K562 (cell line): ENCODE measurements around the gene PLPP1. TPM values are rescaled to one million over a fixed set of nuclear protein-coding genes. Genes with fewer than 3 reads are reported as not detected.
A peak's percentile ranks its signal among the peaks of the same experiment; 100 is the strongest.

Experiments used
- ATAC-seq: fragments of 200-7000 bp; cut with Tn5 transposase; 3 replicates; pipeline ENCODE4 v1.9.1; 2020; ENCODE audit warnings: moderate library complexity
- BruUV-seq: library from RNA; stranded (reverse); fragments of 400-500 nt; replicated peaks from 2 replicates; lab custom pipeline; 2021; lab: Mats Ljungman, UMichigan
- CTCF ChIA-PET: fragments of 300-600 bp; formaldehyde crosslinking; extraction: SDS; loops from one replicate; lab custom pipeline; 2021; ENCODE audit warnings: low intra/inter-chr PET ratio; lab: Yijun Ruan, JAX
- POLR2A ChIA-PET: fragments of 300-600, 350-650 bp; sonication (Branson Sonifier 250); formaldehyde crosslinking; extraction: SDS; loops from one replicate; lab custom pipeline; 2021; ENCODE audit warnings: antibody characterized with exemption, inconsistent platforms; lab: Yijun Ruan, JAX
- DNase-seq, 4 experiments: peaks; one replicate each; pipeline versions ENCODE4 v3.0.0 to v3.0.0-alpha.2; 2011 to 2018; ENCODE audit warnings: low spot score in 3 of 4, mixed read lengths in 3 of 4; ENCODE audit errors: extremely low read depth in 1 of 4
- FAIRE-seq: peaks from 2 replicates; lab custom pipeline; 2011; peaks lifted over from hg19 to GRCh38; lab: Jason Lieb, UNC
- H2AFZ ChIP-seq: 2 replicates; pipeline ENCODE4 v1.6.0; 2011; ENCODE audit warnings: low read depth, low read length, control low read depth, inconsistent platforms
- H3K27ac ChIP-seq: fragments of 200-600 bp; 3 replicates; pipeline ENCODE4 v1.8.0; 2011; ENCODE audit warnings: low read depth, mild to moderate bottlenecking, control low read depth, inconsistent platforms, low read length, moderate library complexity, mixed read lengths; ENCODE audit errors: extremely low read depth
- H3K27me3 ChIP-seq, 2 experiments: fragments of 300-600 bp in 1 of 2; 2 replicates in 1 of 2; 3 replicates in 1 of 2; pipeline versions ENCODE4 v1.6.0 to v1.8.0; 2011; ENCODE audit warnings: inconsistent platforms in 2 of 2, low read length in 2 of 2, mild to moderate bottlenecking in 1 of 2, mixed read lengths in 1 of 2, moderate library complexity in 1 of 2; ENCODE audit not compliant: control insufficient read depth in 2 of 2, insufficient read depth in 2 of 2
- H3K36me3 ChIP-seq: fragments of 300-600 bp; 3 replicates; pipeline ENCODE4 v1.8.0; 2011; ENCODE audit warnings: mild to moderate bottlenecking, low read length, inconsistent platforms; ENCODE audit not compliant: control insufficient read depth, insufficient read depth
- H3K4me1 ChIP-seq, 2 experiments: fragments of 200-600 bp in 1 of 2; replicated peaks in 1 of 2; 2 replicates in 1 of 2; 3 replicates in 1 of 2; pipeline versions ENCODE4 v1.5.1 to v1.8.0; 2011; ENCODE audit warnings: inconsistent platforms in 2 of 2, low read length in 2 of 2, mild to moderate bottlenecking in 1 of 2, mixed read lengths in 1 of 2, moderate library complexity in 1 of 2; ENCODE audit not compliant: control insufficient read depth in 2 of 2, insufficient read depth in 2 of 2
- H3K4me2 ChIP-seq: 2 replicates; pipeline ENCODE4 v1.6.1; 2011; ENCODE audit warnings: low read length, control low read depth, inconsistent platforms, mixed read lengths; ENCODE audit not compliant: insufficient read depth
- H3K4me3 ChIP-seq: fragments of 200-600 bp; sonication (generic), shearing (Covaris generic); 2 replicates; pipeline ENCODE4 v1.5.1; 2016; ENCODE audit warnings: control low read depth, inconsistent platforms
- H3K79me2 ChIP-seq: fragments of 200-600 bp; 3 replicates; pipeline ENCODE4 v1.8.0; 2011; ENCODE audit warnings: low read length, inconsistent platforms; ENCODE audit not compliant: control insufficient read depth, insufficient read depth
- H3K9ac ChIP-seq, 2 experiments: 2 replicates each; pipeline versions ENCODE4 v1.6.0 to v1.6.1; 2011; ENCODE audit warnings: low read depth in 2 of 2, low read length in 2 of 2, control low read depth in 1 of 2, inconsistent platforms in 1 of 2, mild to moderate bottlenecking in 1 of 2, mixed read lengths in 1 of 2; ENCODE audit not compliant: insufficient read depth in 1 of 2
- H3K9me1 ChIP-seq: one replicate; pipeline ENCODE4 v1.6.0; 2011; ENCODE audit warnings: inconsistent platforms, mild to moderate bottlenecking, low read length, moderate library complexity; ENCODE audit not compliant: control insufficient read depth, insufficient read depth
- H3K9me3 ChIP-seq: replicated peaks from 2 replicates; pipeline ENCODE4 v1.5.1; 2011; ENCODE audit warnings: low read depth, low read length, inconsistent platforms; ENCODE audit not compliant: control insufficient read depth, insufficient read depth
- H4K20me1 ChIP-seq: replicated peaks from 2 replicates; pipeline ENCODE4 v1.6.1; 2011; ENCODE audit warnings: low read length, inconsistent platforms, mixed read lengths; ENCODE audit not compliant: control insufficient read depth, insufficient read depth
- CTBP1 ChIP-seq: fragments of 450-650 bp; IDR thresholded peaks from 2 replicates; pipeline ENCODE4 v1.6.1; 2016; ENCODE audit warnings: borderline replicate concordance
- ELF2 ChIP-seq: fragments of 250-450 bp; sonication (Bioruptor Pico); IDR thresholded peaks from 2 replicates; pipeline ENCODE4 v1.5.0; 2021; ENCODE audit warnings: mild to moderate bottlenecking
- ESRRA ChIP-seq: fragments of 450-650 bp; IDR thresholded peaks from 2 replicates; pipeline ENCODE4 v1.6.1; 2014; ENCODE audit warnings: low read depth, mild to moderate bottlenecking, moderate library complexity, borderline replicate concordance
- GATAD2B ChIP-seq: fragments of 450-650 bp; IDR thresholded peaks from 2 replicates; pipeline ENCODE4 v1.6.1; 2017; ENCODE audit warnings: mild to moderate bottlenecking, borderline replicate concordance
- KLF1 ChIP-seq: fragments of 450-650 bp; IDR thresholded peaks from 2 replicates; pipeline ENCODE4 v1.6.1; 2016; ENCODE audit warnings: missing genetic modification characterization, missing compliant biosample characterization
- NCOA6 ChIP-seq: fragments of 450-650 bp; IDR thresholded peaks from 2 replicates; pipeline ENCODE4 v1.6.1; 2017; ENCODE audit warnings: mild to moderate bottlenecking
- RBM39 ChIP-seq: fragments of 200-400 bp; formaldehyde crosslinking; optimal IDR thresholded peaks from 2 replicates; pipeline ENCODE3; 2018; ENCODE audit warnings: low read depth, low read length
- SIRT6 ChIP-seq: IDR thresholded peaks from one replicate; pipeline ENCODE4 v1.6.1; 2012; ENCODE audit warnings: low read depth, mild to moderate bottlenecking, control low read depth, inconsistent platforms, low read length, moderate library complexity
- TCF3 ChIP-seq: sonication (generic); formaldehyde crosslinking; IDR thresholded peaks from 2 replicates; pipeline ENCODE4 v1.4.0; 2020; ENCODE audit warnings: mild to moderate bottlenecking, missing genetic modification reagents
- U2AF2 ChIP-seq: fragments of 200-400 bp; formaldehyde crosslinking; optimal IDR thresholded peaks from 2 replicates; pipeline ENCODE3; 2017; ENCODE audit warnings: low read depth, mild to moderate bottlenecking, low read length
- ZNF140 ChIP-seq: fragments of 250-450 bp; sonication (Bioruptor Pico); IDR thresholded peaks from 2 replicates; pipeline ENCODE4 v1.8.0; 2021; ENCODE audit warnings: moderate library complexity, mild to moderate bottlenecking, inconsistent platforms
- WGBS: fragments of 100-300 bp; shearing (Covaris generic); methylation state at CpG from one replicate; pipeline ENCODE4 v1.1.6; 2016; ENCODE audit warnings: low coverage, mixed read lengths; ENCODE audit not compliant: insufficient coverage; ENCODE audit errors: missing lambda C conversion rate; 5-methylcytosine and 5-hydroxymethylcytosine counted together
- in situ Hi-C: fragments of 300-500 bp; cut with MboI; formaldehyde crosslinking; loops from 4 replicates; pipeline ENCODE4 v1.15.0; 2018; ENCODE audit warnings: inconsistent platforms, mixed read lengths
- intact Hi-C: fragments of 100-400 bp; cut with micrococcal nuclease; formaldehyde crosslinking; loops from 2 replicates; pipeline ENCODE4 v1.14.2; 2022
- polyA plus RNA-seq, 8 experiments: library from polyadenylated mRNA; depleted of rRNA in 4 of 8; stranded (reverse) in 5 of 8; unstranded in 3 of 8; fragments of >200 nt; fragmentation: Nextera tagmentation in 2 of 8; fragmentation: Illumina TruSeq in 1 of 8; extraction: Ambion mirVana in 2 of 8; extraction: Trizol in 1 of 8; gene quantifications; 2 replicates each; pipeline versions ENCODE4 v1.2.1 to v1.2.3, GENCODE V29; 2011 to 2014; ENCODE audit warnings: inconsistent platforms in 1 of 8, missing spikeins in 1 of 8
- total RNA-seq, 7 experiments: library from RNA; depleted of rRNA in 6 of 7; stranded (reverse); fragments of >200 nt in 6 of 7; fragmentation: Illumina TruSeq in 2 of 7; extraction: Trizol in 2 of 7; gene quantifications; 2 replicates each; pipeline versions ENCODE4 v1.2.1 to v1.2.3, GENCODE V29; 2011 to 2021; ENCODE audit warnings: low replicate concordance in 1 of 7
- TF ChIP-seq, protein P1 (sequence below): fragments of 250-450 bp; sonication (Bioruptor Pico); IDR thresholded peaks from 2 replicates; pipeline ENCODE4 v1.6.1; 2021; ENCODE audit warnings: mild to moderate bottlenecking
- TF ChIP-seq, protein P2 (sequence below), 2 experiments: fragments of 450-650 bp in 1 of 2; sonication (generic) in 1 of 2; formaldehyde crosslinking in 1 of 2; IDR thresholded peaks; 2 replicates each; pipeline versions ENCODE4 v1.7.1 to v1.9.0; 2016 to 2022; ENCODE audit warnings: inconsistent platforms in 1 of 2, mild to moderate bottlenecking in 1 of 2, missing genetic modification reagents in 1 of 2

PLPP1 gene
- total and polyA plus RNA-seq, 9 of the 15 experiments (the other 6 are each of a cell fraction or from before 2014, with no cell fraction given), result 0.04 to 0.24 (median 0.04) TPM; not detected in 6

GRCh38 chr5:55535199-55535905, 588 bp upstream of the PLPP1 start:
- POLR2A ChIA-PET, result interaction anchor here (0.7 kb wide), 3 partner anchors 13 to 208 kb away, joined by 3 read pairs; no protein-coding TSS in a partner anchor
- H3K27me3 ChIP-seq, result peaks cover 13 to 27% of the 10 kb centered on the region in 2 experiments; a peak in 4 of 5 replicates
- FAIRE-seq (peak; percentile 15), ATAC-seq (peak; percentile 26), DNase-seq (no peak)
- intact Hi-C loops (no loop called here), in situ Hi-C loops (no loop called here)
- 0 out of 2 replicates have a peak, but pooled peaks cover 3% of the 10 kb centered on the region for H4K20me1 ChIP-seq
- H3K36me3 ChIP-seq, result no peaks in the 10 kb centered on the region
- H2AFZ ChIP-seq, result peak overlapping the region; percentile 71
- 0 out of 4 replicates have a peak overlapping the region, but pooled peaks of 1 of the 2 experiments have one; percentile 87 for H3K9ac ChIP-seq
- no peaks in the 10 kb centered on the region for H3K79me2 ChIP-seq
- peak overlapping the region; percentile 75 for H3K4me2 ChIP-seq
- WGBS, result 12% methylated on average over 9 of the region's 19 CpGs
- CTCF ChIA-PET, result no interaction called here
- peak overlapping the region; percentile 47 for H3K4me3 ChIP-seq
- no peaks in the 10 kb centered on the region for H3K9me1 ChIP-seq
- no peak overlapping the region for H3K27ac ChIP-seq
- peaks cover 0 to 17% of the 10 kb centered on the region in 2 experiments; a peak in 3 of 5 replicates for H3K4me1 ChIP-seq
- BruUV-seq, result no TSS peak
- no peaks in the 10 kb centered on the region for H3K9me3 ChIP-seq
- TF ChIP-seq KLF1 (tag) (no peak), ELF2 (CRISPR knock-in tag) (no peak), TCF3 (CRISPR knock-in tag) (no peak), SIRT6 (no peak), RBM39 (no peak), ESRRA (no peak), U2AF2 (no peak), NCOA6 (no peak), GATAD2B (no peak), ZNF140 (CRISPR knock-in tag) (no peak), CTBP1 (no peak)
- TF ChIP-seq, protein P1, sequence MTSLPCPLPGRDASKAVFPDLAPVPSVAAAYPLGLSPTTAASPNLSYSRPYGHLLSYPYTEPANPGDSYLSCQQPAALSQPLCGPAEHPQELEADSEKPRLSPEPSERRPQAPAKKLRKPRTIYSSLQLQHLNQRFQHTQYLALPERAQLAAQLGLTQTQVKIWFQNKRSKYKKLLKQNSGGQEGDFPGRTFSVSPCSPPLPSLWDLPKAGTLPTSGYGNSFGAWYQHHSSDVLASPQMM, result no peak
- TF ChIP-seq, protein P2, sequence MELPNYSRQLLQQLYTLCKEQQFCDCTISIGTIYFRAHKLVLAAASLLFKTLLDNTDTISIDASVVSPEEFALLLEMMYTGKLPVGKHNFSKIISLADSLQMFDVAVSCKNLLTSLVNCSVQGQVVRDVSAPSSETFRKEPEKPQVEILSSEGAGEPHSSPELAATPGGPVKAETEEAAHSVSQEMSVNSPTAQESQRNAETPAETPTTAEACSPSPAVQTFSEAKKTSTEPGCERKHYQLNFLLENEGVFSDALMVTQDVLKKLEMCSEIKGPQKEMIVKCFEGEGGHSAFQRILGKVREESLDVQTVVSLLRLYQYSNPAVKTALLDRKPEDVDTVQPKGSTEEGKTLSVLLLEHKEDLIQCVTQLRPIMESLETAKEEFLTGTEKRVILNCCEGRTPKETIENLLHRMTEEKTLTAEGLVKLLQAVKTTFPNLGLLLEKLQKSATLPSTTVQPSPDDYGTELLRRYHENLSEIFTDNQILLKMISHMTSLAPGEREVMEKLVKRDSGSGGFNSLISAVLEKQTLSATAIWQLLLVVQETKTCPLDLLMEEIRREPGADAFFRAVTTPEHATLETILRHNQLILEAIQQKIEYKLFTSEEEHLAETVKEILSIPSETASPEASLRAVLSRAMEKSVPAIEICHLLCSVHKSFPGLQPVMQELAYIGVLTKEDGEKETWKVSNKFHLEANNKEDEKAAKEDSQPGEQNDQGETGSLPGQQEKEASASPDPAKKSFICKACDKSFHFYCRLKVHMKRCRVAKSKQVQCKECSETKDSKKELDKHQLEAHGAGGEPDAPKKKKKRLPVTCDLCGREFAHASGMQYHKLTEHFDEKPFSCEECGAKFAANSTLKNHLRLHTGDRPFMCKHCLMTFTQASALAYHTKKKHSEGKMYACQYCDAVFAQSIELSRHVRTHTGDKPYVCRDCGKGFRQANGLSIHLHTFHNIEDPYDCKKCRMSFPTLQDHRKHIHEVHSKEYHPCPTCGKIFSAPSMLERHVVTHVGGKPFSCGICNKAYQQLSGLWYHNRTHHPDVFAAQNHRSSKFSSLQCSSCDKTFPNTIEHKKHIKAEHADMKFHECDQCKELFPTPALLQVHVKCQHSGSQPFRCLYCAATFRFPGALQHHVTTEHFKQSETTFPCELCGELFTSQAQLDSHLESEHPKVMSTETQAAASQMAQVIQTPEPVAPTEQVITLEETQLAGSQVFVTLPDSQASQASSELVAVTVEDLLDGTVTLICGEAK (IDR thresholded peaks at IDR 0.05), result no peak
- TF ChIP-seq, protein P2 (CRISPR knock-in tag; IDR thresholded peaks at IDR 0.05), result no peak
